Mucosa of descending colon (tissue), 3 donors: ENCODE results near the gene GLCE. TPM values are rescaled to one million over a fixed set of nuclear protein-coding genes. Genes with fewer than 3 reads are reported as not detected.
"Not testable (repeated sequence)": the region's sequence is repeated elsewhere in the genome, so short reads cannot be mapped to it uniquely, and the experiment has no call there.

Source experiments
- ATAC-seq: fragments of 200-7000 bp; cut with Tn5 transposase; one replicate; pipeline ENCODE4 v1.9.1; 2020; ENCODE audit warnings: mild to moderate bottlenecking, moderate library complexity
- DNase-seq, 3 donors: peaks; one replicate each; pipeline ENCODE4 v3.0.0-alpha.2; 2020
- H3K36me3 ChIP-seq: fragments of 200-600 bp; one replicate; pipeline ENCODE4 v1.8.0; 2021; ENCODE audit warnings: low read depth, mild to moderate bottlenecking
- H3K4me1 ChIP-seq: fragments of 200-600 bp; one replicate; pipeline ENCODE4 v1.8.0; 2021; ENCODE audit warnings: low read depth, mild to moderate bottlenecking
- H3K4me3 ChIP-seq: fragments of 200-600 bp; one replicate; pipeline ENCODE4 v1.8.0; 2021; ENCODE audit warnings: mild to moderate bottlenecking
- H3K9me3 ChIP-seq: fragments of 200-600 bp; one replicate; pipeline ENCODE4 v1.8.0; 2021; ENCODE audit warnings: mild to moderate bottlenecking
- CTCF ChIP-seq: fragments of 200-600 bp; IDR thresholded peaks from one replicate; pipeline ENCODE4 v1.8.0; 2022; ENCODE audit warnings: antibody characterized with exemption, mild to moderate bottlenecking
- intact Hi-C, 2 donors: fragments of 100-400 bp; cut with DNase I in 1 of 2; cut with micrococcal nuclease in 1 of 2; formaldehyde crosslinking; loops; one replicate each; pipeline versions ENCODE4 v1.11.0 to v1.11.1; 2022; cut with DNase I, micrococcal nuclease
- total RNA-seq, 3 donors: library from RNA; stranded (reverse); fragmentation: NEBNext Ultra II Directional in 2 of 3; extraction: Animal tissue kit (Norgen Biotek cat#: 25700) in 2 of 3; gene quantifications; one replicate each; pipeline versions ENCODE4 v1.2.1 to v1.2.4, GENCODE V29; 2021 to 2023
- donor health status: DM: no; HTN: no; CAD: no; lungs with moderate emphysema.
- donor health status: DM: no; HTN: no; CAD: no.
- donor health status: DM: no; HTN: yes; CAD: no.

The GLCE gene
- total RNA-seq, 3 donors from 2014 or later = 17.7 to 36.4 (median 32.3) TPM

GRCh38 chr15:69290346-69291164 lies 130.1 kb downstream of the GLCE start:
- H3K4me3 ChIP-seq = no peak overlapping the region
- H3K4me1 ChIP-seq = peaks cover 16% of the 10 kb centered on the region
- TF ChIP-seq CTCF = no peak
- H3K36me3 ChIP-seq = no peaks in the 10 kb centered on the region
- no peaks in the 10 kb centered on the region for H3K9me3 ChIP-seq
- intact Hi-C loops = no loop called here
- ATAC-seq = peak; percentile 76
- DNase-seq = no peak

DNA sequence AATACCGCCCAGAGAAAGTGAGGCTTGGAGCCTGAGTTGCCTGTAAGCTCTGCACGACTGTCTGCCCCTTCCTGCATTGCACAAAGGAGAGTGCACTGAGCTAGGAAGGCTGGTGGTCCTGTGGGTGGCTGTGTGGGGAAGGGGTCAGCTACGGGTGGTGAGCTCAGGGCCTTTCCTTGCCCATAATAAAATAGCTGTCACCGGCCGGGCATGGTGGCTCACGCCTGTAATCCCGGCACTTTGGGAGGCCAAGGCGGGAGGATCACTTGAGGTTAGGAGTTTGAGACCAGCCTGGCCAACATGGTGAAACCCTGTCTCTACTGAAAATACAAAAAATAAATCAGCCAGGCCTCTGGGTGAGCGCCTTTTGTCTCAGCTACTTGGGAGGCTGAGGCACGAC lies 131.2 kb downstream of the GLCE start:
- H3K36me3 ChIP-seq, DNase-seq, intact Hi-C loops, H3K4me3 ChIP-seq, H3K9me3 ChIP-seq, ATAC-seq: not testable (repeated sequence)
- peaks cover 16% of the 10 kb centered on the region for H3K4me1 ChIP-seq

DNA sequence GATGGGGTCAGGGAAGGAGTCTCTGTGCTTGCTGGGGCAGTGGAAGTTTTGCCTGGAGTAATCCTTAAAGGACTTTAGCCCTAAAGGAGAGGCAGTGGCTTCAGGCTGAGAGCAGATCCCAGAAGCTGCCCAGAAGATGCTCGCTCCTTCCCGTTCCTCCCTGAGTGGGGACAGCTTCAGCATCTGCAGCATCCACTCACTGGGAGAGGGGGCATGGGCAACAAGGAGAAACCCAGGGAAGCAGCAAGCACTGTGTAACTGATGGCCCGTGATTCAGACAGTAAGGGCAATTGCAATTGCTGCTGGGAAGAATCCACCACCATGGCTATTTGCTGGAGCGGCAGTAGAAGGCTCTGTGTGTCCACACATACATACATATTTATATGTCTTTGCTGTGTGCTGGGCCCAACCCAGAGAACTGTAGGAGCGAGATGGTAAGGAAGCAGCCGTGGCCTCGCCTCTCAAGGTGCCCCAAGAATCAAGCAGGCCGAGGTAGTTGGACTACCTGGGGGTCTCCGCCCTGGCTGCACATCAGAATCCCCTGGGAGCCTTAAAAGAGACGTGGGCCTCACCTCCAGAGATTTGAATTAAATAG lies 132.5 kb downstream of the GLCE start:
- TF ChIP-seq CTCF = no peak
- H3K36me3 ChIP-seq = no peaks in the 10 kb centered on the region
- intact Hi-C loops = no loop called here
- ATAC-seq (no peak), DNase-seq (no peak)
- H3K9me3 ChIP-seq = no peaks in the 10 kb centered on the region
- H3K4me3 ChIP-seq = no peak overlapping the region
- H3K4me1 ChIP-seq = peaks cover 16% of the 10 kb centered on the region

GRCh38 chr15:69293741-69294615 lies 133.5 kb downstream of the GLCE start:
- Histone ChIP-seq H3K36me3 (no peaks in the 10 kb centered on the region), H3K4me3 (no peak overlapping the region), H3K4me1 (peaks cover 15% of the 10 kb centered on the region), H3K9me3 (no peaks in the 10 kb centered on the region)
- TF ChIP-seq CTCF = no peak
- no peak for ATAC-seq
- intact Hi-C loops = no loop called here
- DNase-seq = no peak

DNA sequence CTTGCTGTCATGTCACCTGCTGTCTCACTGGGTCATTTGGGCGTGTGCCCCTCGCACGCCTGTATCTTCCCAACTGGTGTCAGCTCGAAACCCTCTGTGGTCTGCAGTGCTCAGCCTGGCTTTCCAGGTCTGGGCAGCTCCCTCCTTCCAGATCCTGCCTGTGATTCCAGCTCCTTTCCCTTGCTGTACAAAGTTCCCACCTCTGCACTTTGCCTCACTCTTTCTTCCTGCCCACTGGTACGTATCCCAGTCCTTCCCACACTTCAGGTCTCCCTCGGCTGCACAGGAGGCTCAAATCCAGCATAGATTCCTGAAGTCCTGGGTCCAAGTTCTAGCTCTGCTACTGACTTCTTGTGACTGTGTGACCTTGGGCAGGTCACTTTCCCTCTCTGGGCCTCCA lies 136.2 kb downstream of the GLCE start:
- Histone ChIP-seq H3K4me3 (no peak overlapping the region), H3K4me1 (peaks cover 2% of the 10 kb centered on the region), H3K9me3 (no peaks in the 10 kb centered on the region), H3K36me3 (no peaks in the 10 kb centered on the region)
- no peak for DNase-seq
- TF ChIP-seq CTCF = no peak
- intact Hi-C loops = no loop called here
- ATAC-seq = no peak
